ENCODE measurements around the gene LRRC41. TPM values are rescaled to one million over a fixed set of nuclear protein-coding genes. Genes with fewer than 3 reads are reported as not detected.

LRRC41 gene
- total RNA-seq, 1 experiment from 2014 or later: 47.5 TPM

DNA sequence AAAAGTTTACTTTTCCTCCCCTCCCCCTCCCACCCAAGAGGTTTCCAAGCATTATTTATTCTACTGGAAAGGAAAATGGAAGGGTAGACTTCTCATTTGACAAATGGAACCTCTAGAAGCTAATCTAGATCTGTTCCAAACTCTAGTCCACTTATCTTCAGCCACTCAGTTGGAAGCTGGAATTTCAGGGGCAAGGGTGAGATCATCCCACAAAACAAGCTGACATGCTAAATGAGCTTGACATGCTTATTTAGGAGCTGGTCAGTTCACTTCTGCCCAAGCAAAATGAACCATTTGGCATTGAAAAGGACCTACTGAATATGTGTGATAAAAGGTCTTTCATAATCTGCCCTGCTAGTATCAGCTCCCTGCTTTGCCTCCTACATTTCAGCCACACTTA, 5.0 kb downstream of the LRRC41 start:
- intact Hi-C loops (cut with micrococcal nuclease; ENCODE audit: unreplicated experiment): no loop called here
- BruUV-seq (replicated peaks): no TSS peak
- CTCF ChIA-PET: no interaction called here
- H3K27ac Mint-ChIP-seq (ENCODE audit: unreplicated experiment): no peak overlapping the region
- no peaks in the 10 kb centered on the region for H3K27me3 Mint-ChIP-seq (ENCODE audit: unreplicated experiment)
- peaks cover 52% of the 10 kb centered on the region for H3K36me3 Mint-ChIP-seq (ENCODE audit: insufficient read depth, unreplicated experiment)
- H3K9me3 Mint-ChIP-seq (ENCODE audit: low read depth, unreplicated experiment): no peaks in the 10 kb centered on the region
- DNase-seq: no peak
- peaks cover 32% of the 10 kb centered on the region for H3K4me1 Mint-ChIP-seq (ENCODE audit: low read depth, unreplicated experiment)
- TF ChIP-seq, protein P1, sequence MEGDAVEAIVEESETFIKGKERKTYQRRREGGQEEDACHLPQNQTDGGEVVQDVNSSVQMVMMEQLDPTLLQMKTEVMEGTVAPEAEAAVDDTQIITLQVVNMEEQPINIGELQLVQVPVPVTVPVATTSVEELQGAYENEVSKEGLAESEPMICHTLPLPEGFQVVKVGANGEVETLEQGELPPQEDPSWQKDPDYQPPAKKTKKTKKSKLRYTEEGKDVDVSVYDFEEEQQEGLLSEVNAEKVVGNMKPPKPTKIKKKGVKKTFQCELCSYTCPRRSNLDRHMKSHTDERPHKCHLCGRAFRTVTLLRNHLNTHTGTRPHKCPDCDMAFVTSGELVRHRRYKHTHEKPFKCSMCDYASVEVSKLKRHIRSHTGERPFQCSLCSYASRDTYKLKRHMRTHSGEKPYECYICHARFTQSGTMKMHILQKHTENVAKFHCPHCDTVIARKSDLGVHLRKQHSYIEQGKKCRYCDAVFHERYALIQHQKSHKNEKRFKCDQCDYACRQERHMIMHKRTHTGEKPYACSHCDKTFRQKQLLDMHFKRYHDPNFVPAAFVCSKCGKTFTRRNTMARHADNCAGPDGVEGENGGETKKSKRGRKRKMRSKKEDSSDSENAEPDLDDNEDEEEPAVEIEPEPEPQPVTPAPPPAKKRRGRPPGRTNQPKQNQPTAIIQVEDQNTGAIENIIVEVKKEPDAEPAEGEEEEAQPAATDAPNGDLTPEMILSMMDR (IDR thresholded peaks at IDR 0.05; ENCODE audit: unreplicated experiment): no peak
- H3K4me3 Mint-ChIP-seq (ENCODE audit: low read depth, unreplicated experiment): no peak overlapping the region

DNA sequence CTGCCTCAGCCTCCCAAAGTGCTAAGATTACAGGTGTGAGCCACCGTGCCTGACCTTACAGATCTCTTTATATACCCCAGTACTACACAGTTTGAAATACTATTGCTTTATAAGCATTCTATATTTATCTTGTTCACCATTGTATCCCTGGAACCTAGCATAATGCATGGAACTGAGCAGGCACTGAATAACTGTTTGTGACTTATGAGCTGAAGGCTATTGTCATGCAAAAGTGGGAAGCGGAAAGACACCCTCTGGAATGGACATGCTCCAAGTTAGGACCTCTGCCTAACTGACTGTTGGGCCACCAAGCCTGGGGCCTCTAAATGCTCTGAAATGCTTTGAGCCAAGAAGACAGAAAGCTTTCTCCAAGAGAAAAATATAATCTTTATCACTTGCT, 8.1 kb downstream of the LRRC41 start:
- no peaks in the 10 kb centered on the region for H3K9me3 Mint-ChIP-seq (ENCODE audit: low read depth, unreplicated experiment)
- H3K27me3 Mint-ChIP-seq (ENCODE audit: unreplicated experiment): no peaks in the 10 kb centered on the region
- intact Hi-C loops (cut with micrococcal nuclease; ENCODE audit: unreplicated experiment): no loop called here
- H3K36me3 Mint-ChIP-seq (ENCODE audit: insufficient read depth, unreplicated experiment): peaks cover 34% of the 10 kb centered on the region
- TF ChIP-seq, protein P1 (IDR thresholded peaks at IDR 0.05; ENCODE audit: unreplicated experiment): no peak
- no peak overlapping the region for H3K27ac Mint-ChIP-seq (ENCODE audit: unreplicated experiment)
- no TSS peak for BruUV-seq (replicated peaks)
- peaks cover 18% of the 10 kb centered on the region for H3K4me1 Mint-ChIP-seq (ENCODE audit: low read depth, unreplicated experiment)
- H3K4me3 Mint-ChIP-seq (ENCODE audit: low read depth, unreplicated experiment): no peak overlapping the region
- no peak for DNase-seq
- CTCF ChIA-PET: no interaction called here

DNA sequence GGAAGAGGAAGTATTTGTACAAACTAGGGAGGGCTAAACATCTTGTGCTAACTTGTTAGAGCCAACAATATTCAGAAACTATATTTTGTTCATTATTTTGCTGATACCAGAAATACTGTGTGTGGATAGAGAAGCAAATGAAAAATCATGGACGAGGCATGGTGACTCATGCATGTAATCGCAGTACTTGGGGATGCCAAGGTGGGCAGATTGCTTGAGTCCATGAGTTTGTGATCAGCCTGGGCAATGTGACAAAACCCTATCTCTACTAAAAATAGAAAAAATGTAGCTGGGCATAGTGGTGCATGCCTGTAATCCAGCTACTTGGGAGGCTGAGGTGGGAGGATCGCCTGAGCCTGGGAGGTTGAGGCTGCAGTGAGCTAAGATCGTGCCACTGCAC, 13.4 kb downstream of the LRRC41 start:
- H3K27me3 Mint-ChIP-seq (ENCODE audit: unreplicated experiment): no peaks in the 10 kb centered on the region
- CTCF ChIA-PET: no interaction called here
- H3K4me3 Mint-ChIP-seq (ENCODE audit: low read depth, unreplicated experiment): no peak overlapping the region
- intact Hi-C loops (cut with micrococcal nuclease; ENCODE audit: unreplicated experiment): no loop called here
- no peaks in the 10 kb centered on the region for H3K4me1 Mint-ChIP-seq (ENCODE audit: low read depth, unreplicated experiment)
- BruUV-seq (replicated peaks): no TSS peak
- no peak overlapping the region for H3K27ac Mint-ChIP-seq (ENCODE audit: unreplicated experiment)
- no peaks in the 10 kb centered on the region for H3K9me3 Mint-ChIP-seq (ENCODE audit: low read depth, unreplicated experiment)
- TF ChIP-seq, protein P1 (IDR thresholded peaks at IDR 0.05; ENCODE audit: unreplicated experiment): no peak
- DNase-seq: no peak
- peaks cover 38% of the 10 kb centered on the region for H3K36me3 Mint-ChIP-seq (ENCODE audit: insufficient read depth, unreplicated experiment)

DNA sequence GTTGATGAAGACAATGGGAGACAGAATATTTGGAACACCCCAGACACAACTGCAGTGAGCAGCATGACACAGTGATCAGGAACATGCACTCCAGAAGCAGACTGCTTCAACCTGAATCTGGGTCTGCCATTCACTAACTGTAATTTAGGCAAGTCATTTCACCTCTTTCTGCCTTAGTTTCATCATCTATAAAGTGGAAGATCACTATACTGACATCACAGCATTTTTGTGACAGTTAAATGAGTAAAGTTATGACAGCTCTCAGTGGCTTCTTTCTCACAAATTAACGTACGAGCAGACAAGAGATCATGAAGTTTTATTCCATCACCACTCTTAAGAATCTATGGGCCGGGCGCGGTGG, 14.3 kb downstream of the LRRC41 start:
- CTCF ChIA-PET: no interaction called here
- H3K4me3 Mint-ChIP-seq (ENCODE audit: low read depth, unreplicated experiment): no peak overlapping the region
- no peaks in the 10 kb centered on the region for H3K4me1 Mint-ChIP-seq (ENCODE audit: low read depth, unreplicated experiment)
- BruUV-seq (replicated peaks): no TSS peak
- H3K36me3 Mint-ChIP-seq (ENCODE audit: insufficient read depth, unreplicated experiment): peaks cover 40% of the 10 kb centered on the region
- intact Hi-C loops (cut with micrococcal nuclease; ENCODE audit: unreplicated experiment): no loop called here
- H3K27ac Mint-ChIP-seq (ENCODE audit: unreplicated experiment): no peak overlapping the region
- TF ChIP-seq, protein P1 (IDR thresholded peaks at IDR 0.05; ENCODE audit: unreplicated experiment): no peak
- H3K27me3 Mint-ChIP-seq (ENCODE audit: unreplicated experiment): no peaks in the 10 kb centered on the region
- H3K9me3 Mint-ChIP-seq (ENCODE audit: low read depth, unreplicated experiment): no peaks in the 10 kb centered on the region
- no peak for DNase-seq

Measured in Calu3 (cell line).